HG03439 (cell line): ENCODE measurements around the gene ECD.
A peak's percentile ranks its signal among the peaks of the same experiment; 100 is the strongest.
"Not testable (repeated sequence)": the region's sequence is repeated elsewhere in the genome, so short reads cannot be mapped to it uniquely, and the experiment has no call there.

ENCODE experiments used
- ATAC-seq: cut with Tn5 transposase; IDR thresholded peaks from one replicate; pipeline ENCODE4 v1.9.1; 2021; ENCODE audit warnings: mild to moderate bottlenecking, moderate library complexity; ENCODE audit not compliant: unreplicated experiment

Gene ECD

DNA sequence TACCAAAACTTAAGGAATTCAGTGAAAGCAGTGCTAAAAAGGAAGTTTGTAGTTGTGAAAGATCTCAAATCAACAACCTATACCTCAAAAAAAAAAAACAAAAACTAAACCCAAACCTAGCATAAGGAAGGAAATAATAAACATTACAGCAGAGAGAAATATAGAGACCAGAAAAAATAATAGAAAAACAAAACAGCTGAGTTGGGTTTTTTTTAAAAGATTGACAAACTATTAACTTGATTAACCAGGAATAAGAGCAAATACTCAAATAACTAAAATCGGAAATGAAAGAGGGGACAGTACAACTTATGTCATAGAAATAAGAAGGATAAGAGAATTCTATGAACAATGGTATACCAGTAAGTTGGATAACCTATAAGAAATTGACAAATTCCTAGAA, 6.7 kb downstream of the ECD start:
- no peak for ATAC-seq

DNA sequence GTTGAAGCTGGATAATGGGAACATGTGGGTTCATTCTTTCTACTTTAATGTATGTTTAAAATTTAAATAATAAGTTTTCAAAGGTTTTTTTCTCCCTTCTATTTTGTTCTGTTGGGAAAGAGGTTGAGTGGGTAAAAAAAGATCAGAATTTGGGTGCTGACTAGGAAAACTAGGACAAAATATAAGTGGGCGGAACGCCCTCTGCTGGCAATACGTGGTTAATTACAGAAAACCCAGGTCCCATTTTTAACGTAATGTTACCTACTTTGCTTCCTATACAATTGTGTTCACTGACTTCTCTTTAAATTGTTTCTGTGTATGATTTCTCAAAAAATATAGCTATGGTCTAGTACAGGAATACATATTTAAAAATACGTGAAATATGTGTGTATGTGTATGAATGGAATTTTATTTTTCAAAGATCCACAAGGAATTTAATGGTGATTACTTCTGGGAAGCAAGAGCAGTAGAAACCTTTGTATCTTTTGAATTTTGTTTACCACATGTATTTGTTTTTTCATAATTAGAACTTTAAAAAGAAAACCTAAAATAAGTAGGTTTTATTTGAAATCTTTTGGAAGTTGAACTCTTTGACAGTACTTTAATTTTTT, 8.7 kb downstream of the ECD start:
- no peak for ATAC-seq

DNA sequence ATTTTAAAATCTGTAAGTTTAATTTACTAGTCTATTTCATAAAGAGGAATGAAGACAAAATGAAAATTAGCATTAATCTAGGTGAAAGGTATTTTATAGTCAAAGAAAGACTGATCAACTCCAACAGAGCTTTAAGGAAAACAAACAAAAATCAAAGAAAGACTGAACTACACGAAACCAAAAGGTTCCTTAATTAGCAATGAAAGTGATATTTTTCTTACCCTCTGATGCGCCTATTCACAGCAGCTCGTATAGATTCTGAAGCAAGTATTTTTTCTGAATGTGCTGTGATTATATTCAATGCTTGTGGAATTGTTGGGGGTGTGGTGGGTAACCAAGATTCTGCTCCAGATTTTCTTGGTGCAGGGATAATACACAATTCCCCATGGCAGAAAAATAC, 11.8 kb downstream of the ECD start:
- ATAC-seq = no peak

DNA sequence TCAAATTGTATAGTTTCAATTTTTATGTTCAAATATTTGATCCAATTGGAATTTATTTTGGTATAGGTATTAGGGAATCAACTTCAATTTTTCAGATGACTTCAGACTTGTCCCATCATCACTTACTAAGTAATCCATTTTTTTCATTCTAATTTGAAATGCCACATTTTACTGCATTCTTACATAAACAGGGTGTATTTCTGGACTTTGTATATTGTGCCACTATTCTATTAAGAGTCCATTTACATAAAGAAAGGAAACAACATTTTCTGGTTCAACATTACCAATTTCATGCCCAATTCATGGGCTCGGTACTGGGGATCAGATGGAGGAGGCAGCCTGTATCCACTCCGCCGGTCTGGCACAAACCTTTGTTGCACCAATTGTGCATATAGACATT, 15.8 kb downstream of the ECD start:
- no peak for ATAC-seq

DNA sequence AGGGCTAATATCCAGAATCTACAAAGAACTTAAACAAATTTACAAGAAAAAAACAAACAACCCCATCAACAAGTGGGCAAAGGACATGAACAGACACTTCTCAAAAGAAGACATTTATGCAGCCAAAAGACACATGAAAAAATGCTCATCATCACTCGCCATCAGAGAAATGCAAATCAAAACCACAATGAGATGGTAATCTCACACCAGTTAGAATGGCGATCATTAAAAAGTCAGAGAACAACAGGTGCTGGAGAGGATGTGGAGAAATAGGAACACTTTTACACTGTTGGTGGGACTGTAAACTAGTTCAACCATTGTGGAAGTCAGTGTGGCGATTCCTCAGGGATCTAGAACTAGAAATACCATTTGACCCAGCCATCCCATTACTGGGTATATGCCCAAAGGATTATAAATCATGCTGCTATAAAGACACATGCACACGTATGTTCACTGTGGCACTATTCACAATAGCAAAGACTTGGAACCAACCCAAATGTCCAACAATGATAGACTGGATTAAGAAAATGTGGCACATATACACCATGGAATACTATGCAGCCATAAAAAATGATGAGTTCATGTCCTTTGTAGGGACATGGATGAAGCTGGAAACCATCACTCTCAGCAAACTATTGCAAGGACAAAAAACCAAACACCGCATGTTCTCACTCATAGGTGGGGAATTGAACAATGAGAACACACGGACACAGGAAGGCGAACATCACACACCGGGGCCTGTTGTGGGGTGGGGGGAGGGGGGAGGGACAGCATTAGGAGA, 17.0 kb downstream of the ECD start:
- not testable (repeated sequence) for ATAC-seq

DNA sequence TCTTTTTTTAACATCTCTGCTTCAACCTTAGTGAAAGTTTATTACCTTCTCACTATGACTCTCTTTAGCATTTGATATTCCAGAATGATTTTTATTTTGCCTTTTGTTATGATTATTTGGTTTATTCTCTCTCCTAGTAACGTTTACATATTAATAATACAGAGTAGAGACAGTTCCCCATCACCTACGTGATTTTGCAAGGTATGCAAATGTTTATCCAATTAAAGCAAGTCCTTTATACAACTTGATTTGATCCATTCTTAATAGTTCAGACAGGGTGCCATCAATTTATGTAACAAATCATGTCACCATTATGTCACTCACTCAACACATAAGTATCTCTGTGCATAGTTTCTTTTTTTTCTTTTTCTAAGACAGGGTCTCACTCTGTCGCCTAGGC, 26.2 kb downstream of the ECD start:
- ATAC-seq = no peak

DNA sequence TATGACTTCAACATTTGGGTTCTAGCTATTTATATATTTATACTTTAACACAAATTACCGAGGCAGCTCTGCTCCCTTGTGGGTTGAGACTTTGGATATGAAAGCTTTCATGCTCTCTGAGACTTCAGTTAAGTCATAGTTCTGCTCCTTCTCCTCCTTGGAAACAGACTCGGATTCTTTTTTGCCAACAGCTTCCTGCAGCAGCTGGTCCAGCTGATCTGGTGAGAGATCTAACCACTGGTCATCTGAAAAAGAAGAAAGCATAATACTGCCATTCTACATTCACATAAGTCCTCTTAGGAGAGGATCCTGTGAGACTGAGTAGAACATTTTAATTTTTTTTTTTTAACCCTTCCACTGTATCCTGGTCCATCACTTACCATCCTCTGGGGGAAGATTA, 28.6 kb downstream of the ECD start:
- ATAC-seq = no peak

DNA sequence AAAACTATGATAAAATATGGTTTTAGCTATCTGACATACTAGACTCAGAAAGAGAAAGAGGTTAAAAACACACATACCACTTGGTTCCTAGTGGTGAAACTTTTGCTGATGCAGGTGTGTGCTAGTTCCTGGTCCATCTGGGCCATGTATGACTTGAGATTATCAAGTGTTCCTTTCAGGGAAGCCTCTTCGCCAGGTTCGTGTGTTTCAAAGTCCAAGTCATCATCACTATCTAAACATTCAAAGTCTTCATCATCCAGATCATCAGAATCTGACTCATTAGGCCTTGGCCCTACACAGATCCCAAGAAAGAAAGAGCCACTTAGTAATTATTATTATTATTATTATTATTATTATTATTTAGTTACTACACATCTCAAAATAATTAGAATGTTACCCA, 31.2 kb downstream of the ECD start:
- ATAC-seq = no peak

DNA sequence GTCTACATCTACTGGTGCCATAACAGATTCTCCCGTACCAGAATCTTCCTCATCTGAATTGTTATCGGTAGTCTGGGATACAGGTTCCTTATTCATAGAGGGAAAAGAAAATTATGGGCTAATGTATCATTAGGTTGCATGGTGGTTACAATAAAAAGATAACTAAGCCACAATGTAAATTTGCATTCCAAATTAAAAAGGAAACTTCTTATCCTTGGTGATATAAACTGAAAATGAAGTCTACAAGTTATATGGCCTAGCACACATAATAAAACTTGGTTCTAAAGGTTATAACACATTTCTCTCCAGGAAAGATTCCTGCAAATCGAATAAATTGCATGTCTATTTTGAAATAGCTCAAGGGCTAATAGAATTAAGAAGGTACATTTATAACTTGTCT, 33.1 kb downstream of the ECD start:
- no peak for ATAC-seq

DNA sequence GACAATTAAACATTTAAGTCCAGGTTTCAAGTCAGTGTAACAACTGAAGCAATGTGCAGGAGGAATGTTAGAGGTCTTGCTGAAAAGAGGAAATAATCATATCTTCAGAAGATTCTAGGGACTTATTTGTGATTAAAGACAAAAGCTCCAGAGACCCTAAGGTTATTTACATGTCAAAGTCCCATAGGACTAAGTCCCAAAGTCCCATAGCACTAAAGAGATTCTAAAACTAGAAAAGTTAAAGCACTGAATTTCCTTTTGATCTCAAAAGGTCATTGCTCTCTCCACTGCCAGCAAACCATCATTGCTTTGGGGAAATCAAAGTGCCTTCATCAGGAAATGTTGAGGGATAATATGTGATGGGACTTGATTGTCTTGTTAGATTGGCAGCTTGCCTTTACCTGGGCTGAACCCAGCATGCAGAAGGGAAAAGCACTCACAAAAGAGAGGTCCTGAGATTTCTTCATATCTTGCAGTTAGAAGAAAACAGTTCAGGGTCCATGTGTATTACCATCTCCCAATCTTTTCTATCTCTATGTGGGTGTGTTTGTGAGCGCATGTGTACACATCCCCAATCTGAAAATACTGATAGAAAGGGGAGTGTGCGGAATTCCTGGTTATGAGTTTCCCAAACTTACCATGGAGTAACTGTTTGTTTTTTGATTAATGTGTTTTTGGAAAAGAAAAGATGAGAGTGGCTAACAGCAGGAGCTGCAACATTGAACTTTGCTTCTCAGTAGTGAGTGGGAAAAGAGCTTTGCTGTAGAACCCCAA, 35.7 kb downstream of the ECD start:
- ATAC-seq = no peak

DNA sequence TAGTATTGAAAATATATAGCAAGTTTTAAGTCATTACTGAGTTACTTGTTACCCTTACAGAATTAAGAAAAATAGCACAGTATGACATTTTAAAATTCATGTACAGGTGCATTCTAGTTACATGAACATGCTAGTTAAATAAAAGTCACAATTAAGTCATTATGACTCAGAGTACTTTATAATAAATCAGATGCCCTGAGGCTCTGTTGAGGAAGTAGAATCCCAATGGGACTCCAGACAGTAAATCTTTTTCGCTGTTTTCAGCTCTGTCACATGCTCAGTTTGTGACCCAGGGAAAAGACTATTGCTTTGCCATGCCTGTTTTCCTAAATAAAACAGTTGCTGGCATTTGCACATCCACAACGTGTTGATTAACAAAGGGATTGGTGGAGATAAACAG, 36.5 kb downstream of the ECD start:
- no peak for ATAC-seq

DNA sequence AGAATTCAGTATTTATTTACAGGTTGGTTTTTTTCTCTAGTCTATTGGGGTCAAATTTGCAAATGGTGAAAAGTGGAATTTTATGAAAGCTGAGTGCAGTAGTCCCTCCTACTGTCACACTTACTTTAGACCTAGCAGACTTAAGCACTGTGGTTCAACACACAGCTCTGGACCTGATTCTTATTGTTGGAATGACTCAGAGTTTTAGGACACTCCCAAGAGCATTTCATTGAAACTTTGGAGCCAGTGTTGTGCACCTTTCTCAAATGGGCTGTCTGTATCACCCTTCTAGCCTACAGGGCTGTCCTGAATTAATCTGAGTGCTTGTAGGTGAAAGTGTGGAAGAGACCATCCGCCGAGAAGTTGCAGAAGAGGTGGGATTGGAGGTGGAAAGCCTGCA, 41.5 kb downstream of the ECD start:
- ATAC-seq = no peak

DNA sequence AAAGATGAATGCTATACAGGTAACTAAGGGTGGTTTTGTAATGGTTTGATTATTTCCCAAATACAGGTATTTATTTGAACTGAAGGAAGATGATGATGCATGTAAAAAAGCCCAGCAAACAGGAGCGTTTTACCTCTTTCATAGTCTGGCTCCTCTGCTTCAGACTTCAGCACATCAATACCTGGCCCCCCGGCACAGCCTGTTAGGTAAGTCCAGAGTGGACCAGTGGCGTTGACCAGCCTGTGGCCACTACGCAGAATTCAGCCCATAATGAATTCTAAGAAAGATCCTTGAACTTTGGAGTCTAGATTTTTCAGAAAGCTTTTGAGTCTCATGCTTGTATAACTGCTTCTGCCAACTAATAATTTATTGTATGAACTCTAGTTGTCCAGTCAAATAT, 47.9 kb downstream of the ECD start:
- ATAC-seq = no peak

DNA sequence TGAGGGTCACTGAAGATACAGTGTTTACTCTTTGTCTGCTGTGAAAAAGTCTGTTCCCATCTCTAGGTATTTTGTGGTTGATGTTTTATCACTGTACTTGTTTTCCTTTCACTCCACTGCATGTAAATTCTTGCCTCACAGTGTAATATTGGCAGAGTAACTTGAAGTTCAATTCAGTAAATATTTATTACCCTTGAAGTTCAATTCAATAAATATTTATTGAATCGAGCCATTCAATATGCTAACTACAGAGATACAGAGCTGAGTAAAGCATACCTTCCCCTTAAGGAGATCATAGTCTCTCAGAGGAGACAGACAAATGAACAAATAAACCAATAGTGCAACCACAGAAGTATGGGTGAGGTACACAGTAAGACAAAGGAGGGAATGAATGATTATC, 48.4 kb downstream of the ECD start:
- no peak for ATAC-seq

DNA sequence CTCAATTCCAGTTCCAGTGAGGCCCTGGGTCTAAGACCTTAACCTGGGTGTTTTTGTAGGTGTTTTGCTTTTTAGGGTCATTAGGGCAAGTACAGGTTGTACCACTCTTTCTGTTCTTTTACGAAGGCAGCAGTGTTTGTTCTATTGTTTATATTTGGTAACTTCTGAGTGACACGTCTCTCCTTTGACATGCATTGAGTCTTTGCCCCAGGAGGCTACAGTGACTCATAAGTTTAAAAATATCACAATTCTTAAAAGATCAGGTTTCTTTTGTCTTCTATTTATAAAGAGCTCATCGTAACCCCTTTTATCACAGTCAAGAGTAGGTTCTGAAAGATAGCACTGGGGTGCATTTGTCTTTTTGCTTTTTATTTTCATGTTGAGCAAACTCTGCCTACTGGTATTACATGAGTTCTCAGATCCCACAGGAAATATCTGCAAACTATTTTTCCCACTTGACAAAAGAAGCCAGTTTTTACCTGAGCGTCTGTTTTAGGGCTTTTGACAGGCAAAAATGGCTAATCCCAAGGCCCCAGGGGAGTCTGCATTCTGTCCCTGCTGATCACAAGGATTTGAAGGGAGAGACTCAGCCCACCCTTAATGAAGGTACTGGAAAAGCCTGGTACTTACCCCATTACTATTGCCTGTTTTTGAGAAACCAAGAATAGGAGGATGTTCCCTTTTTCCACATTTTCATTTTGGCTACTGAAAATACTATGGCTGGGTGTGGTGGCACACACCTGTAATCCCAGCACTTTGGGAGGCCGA, 49.6 kb downstream of the ECD start:
- peak; percentile 87 for ATAC-seq

DNA sequence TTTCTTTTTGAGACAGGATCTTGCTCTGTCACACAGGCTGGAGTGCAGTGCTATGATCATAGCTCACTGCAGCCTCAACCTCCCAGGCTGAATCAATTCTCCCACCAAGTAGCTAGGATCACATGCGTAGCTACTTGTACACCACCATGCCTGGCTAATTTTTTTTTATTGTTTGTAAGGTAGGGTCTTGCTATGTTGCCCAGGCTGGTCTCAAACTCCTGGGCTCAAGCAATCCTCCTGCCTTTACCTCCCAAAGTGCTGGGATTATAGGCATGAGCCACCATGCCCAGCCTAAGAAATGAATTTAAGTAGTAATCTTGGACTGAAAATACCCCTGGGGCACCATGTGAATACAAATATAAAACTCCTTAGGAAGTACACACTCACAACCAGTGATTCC, 51.8 kb downstream of the ECD start:
- ATAC-seq = no peak

DNA sequence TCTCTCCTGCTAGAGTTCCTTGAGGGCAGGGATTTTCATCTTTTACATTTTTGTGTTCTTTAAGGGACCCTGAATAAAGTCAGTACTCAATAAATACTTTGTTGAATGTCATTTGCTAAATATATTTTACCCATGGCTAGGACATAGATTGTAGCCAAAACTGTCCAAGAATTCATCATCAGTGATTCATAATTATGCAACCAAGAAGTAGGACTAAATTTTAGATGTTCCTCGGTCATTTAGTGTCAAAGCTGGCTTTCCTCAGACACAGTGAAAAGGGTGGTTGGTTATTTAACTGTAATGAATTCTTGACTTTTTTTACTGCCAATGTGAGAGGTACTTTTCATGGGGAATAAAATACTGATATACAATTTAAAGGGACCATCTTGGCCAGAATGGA, 54.3 kb downstream of the ECD start:
- ATAC-seq = no peak

DNA sequence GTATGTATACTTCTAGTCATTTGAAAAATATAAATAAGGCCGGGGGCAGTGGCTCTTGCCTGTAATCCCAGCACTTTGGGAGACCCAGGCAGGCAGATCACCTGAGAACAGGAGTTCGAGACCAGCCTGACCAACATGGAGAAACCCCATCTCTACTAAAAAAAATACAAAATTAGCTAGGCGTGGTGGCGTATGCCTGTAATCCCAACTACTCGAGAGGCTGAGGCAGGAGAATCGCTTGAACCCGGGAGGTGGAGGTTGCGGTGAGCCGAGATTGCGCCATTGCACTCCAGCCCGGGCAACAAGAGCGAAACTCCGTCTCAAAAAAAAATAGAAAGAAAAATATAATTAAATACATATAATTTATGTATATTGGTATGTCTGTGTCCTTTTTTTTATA, 55.8 kb downstream of the ECD start:
- ATAC-seq = not testable (repeated sequence)

DNA sequence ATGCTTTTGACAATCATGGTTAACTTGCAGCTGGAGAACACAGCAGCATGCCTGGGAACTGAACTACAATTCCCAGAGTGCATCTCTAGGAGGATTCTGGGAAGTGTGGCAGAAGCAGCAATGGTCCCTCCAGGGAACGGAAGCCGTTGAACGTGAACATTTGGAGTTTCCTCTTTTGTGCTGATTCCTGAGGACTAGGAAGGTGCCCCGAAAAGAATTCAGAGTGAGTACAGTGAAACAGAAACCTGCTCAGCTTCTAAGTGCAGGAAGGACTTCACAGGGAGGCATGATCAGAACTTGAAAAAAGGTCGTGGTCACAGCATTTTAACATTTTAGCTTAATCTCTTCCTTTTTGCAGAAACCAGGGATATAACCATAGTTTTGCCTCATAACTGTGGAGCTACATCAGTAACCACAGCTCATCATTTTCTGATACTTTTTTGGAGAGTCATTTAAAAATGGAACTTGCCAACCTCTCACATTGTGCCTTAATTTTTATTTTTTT, 57.4 kb downstream of the ECD start, which contains the start of gene NUDT13:
NUDT13 (plus strand) TSS at position 111 of the 505 bp plus-strand sequence. CDS start 3,911 bp downstream, outside the sequence.
- ATAC-seq = peak; percentile 55

DNA sequence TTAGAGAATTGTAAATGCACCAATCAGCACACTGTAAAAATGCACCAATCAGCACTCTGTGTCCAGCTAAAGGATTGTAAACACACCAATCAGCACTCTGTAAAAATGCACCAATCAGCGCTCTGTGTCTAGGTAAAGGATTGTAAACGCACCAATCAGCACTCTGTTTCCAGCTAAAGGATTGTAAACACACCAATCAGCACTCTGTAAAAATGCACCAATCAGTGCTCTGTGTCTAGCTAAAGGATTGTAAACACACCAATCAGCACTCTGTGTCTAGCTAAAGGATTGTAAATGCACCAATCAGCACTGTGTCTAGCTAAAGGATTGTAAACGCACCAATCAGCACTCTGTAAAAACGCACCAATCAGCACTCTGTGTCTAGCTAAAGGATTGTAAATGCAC, 58.6 kb downstream of the ECD start:
- not testable (repeated sequence) for ATAC-seq

DNA sequence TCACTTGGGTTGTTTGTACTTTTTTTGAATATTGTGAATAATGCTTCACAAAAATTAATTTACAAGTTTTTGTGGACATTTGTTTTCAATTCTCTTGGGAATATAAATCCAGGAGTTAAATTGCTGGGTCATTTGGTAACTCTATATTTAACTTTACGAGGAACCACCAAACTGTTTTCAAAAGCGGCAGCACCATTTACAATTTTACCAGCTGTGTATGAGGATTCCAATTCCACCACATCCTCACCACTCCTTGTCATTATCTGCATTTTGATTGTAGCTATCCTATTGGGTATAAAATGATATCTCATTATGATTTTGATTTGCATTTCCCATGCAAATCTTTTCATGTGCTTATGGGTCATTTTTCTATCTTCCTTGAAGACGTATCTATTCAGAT, 61.5 kb downstream of the ECD start:
- no peak for ATAC-seq
